NCI-H1694 treated with DMSO at 0.1 percent for 48 hours (cell line): ENCODE results near the gene ARHGAP30.
"Not testable (repeated sequence)": the region's sequence is repeated elsewhere in the genome, so short reads cannot be mapped to it uniquely, and the experiment has no call there.

Experiments
- DNase-seq: peaks from one replicate; lab custom pipeline; 2025; lab: John Stamatoyannopoulos, UW

The ARHGAP30 gene

DNA sequence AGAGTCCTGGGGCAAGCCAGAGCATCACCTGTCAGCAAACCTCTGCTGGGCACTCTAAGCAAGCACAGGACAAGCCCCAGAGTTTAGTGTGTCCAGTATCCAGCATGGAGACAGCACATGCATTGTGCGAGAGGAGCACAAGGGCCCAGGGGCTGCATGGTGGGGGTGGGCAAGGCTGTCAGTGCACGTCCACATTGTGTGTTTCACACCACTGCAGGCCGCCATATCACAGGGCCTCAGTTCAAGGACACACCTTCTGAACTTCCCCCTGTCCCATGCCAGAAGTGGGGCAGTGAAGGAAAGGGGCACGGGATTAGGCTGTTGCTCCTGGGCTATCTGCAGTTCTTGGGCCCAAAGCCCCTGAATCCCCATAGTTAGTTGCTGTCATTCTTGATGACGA is 30.1 kb downstream of the ARHGAP30 start:
- no peak for DNase-seq

DNA sequence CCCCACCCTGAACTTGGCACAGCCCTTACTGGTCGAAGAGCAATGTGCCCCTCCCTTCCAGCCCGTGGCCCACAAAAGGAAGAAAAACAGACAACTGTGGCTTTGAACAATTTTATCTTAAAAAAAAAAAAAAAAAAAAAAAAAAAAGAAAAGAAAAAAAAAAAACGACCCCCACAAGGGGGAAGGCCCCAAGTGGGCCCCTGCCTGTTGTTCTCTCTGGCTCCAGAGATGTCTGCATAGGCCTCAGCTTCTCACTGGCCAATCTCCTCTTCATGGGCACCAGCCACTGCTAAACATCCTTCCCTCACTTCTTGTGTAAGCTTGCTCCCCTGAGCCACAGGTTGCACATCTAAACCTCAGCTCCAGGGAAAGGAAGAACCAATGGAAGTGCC is 30.5 kb downstream of the ARHGAP30 start:
- no peak for DNase-seq

DNA sequence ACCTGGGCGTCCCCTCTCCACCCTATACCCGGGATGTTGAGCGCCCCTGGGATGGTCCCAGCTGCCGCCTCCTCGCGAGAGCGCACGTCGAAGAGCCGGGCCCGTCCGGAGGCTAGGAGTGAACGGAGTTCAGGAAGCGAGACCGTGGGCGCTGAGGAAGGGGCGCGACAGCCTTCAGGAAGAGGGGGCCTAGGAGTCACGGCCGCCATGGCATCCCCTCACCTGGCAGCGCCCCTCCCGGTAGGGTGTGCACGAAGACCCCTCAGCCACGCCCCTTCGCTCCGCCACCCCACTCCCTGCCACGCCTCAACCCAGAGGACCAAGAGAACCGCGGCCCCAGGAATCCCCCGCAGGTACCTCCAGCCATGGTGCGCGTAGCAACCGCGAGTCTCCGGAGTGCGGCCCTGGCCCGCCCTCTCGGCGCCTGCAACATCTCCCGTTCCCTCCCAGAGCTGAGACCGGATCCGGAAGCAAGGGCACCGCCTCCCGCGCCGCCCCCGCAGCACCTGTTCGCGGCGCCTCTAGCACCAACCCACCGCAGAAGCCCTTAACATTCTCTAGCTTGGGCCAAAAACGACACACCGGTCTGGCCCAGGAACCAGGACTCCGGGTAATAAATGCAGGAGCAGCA is 31.1 kb downstream of the ARHGAP30 start, which contains the start of gene TSTD1:
Gene TSTD1 (minus strand): TSS at position 442 of the 631 bp plus-strand sequence. CDS start 75 bp downstream, at position 367.
- no peak for DNase-seq

DNA sequence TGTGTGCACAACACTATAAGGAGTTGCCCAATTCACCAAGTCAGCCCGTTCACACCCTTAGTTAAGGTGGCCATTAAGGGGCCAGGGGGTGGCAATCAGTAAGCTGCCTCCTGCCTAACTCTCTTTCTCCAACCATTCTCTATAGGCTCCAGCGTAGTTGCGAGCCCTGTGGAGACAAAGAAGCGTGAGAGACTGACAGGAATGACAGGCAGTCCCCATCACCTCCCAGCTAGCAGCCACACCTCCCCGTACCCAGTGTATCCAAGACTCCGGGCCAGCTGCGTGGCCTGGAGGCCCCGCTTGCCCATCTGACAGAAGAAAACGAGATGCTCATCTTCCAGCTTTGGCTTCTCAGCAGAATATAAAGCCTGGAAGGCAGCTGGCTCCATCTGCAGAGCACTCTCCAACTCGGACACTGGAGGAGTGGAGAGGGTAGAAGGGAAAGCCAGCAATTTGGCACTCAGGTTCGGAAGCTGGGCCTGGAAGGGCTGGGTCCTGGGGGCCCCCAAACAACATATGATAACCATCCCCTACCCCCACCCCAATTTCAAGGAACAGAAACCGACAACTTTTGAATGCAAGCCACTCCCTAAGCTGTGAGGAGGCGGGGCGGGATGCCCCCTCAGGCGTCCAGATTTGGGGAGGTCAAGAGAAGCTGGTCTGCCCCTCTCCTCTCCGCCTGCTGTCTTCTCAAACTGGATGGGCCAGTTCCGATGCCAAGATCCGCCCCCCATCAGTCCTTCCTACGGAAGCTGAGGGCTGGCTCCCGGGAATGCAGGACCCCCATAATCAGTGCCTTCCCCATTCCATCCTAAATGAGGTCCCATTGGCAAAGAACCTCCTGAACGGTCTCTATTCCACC is 31.8 kb downstream of the ARHGAP30 start:
- no peak for DNase-seq

DNA sequence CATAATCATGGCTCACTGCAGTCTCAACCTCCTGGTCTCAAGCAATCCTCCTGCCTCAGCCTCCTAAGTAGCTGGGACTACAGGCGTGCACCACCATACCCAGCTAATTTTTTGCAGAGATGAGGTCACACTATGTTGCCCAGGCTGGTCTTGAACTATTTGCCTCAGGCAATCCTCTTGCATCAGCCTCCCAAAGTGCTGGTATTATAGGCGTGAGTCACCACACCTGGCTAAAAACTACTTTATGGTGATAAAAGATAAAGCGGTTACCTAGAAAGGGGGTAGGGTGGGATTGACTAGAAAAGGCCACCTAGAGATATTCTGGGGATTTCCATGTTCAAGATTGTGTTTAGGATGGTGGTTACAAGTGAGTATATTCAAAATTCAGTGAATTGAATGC is 35.9 kb downstream of the ARHGAP30 start:
- DNase-seq = no peak

DNA sequence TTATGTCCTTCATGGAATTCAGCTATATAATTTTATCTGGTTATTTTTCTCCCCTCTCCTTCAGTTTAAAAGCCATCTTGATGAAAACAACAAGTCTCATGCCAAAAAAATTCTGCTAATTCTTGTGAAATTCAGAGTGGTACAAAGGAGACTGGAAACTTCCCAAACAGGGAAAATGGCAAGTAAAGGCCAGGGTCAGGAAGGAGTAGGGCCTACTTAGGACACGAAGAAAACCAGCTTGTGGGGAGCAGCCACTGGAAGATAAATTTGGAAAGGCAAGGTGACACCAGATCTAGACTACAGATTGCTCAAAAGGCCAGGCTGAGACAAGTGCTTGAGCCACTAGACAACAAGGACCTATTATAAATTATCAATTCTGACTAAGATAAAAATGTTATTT is 37.3 kb downstream of the ARHGAP30 start:
- no peak for DNase-seq

DNA sequence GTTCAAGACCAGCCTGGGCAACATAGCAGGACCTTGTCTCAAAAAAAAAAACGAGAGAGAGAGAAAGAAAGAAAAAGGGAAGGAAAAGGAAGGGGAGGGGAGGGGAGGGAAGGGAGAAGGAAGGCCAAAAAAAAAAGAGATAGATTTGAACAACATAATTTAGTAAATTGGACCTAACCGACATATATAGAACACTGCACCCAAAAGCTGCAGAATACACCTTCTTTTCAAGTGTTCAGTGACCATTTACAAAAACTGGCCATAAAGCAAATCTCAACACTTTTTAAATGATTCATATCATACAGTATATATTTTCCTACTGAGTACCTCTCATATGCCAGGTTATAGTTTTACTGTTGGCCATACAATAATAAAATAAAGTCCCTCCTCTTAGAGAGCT is 37.8 kb downstream of the ARHGAP30 start:
- DNase-seq = no peak

DNA sequence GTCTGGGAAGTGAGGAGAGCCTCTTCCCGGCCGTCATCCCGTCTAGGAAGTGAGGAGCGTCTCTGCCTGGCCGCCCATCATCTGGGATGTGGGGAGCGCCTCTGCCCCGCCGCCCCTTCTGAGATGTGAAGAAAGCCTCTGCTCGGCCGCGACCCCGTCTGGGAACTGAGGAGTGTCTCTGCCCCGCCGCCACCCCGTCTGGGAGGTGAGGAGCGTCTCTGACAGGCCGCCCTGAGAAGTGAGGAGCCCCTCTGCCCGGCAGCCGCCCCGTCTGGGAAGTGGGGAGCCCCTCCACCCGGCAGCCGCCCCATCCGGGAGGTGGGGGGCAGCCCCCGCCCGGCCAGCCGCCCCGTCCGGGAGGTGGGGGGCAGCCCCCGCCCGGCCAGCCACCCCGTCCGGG is 40.2 kb downstream of the ARHGAP30 start:
- not testable (repeated sequence) for DNase-seq

DNA sequence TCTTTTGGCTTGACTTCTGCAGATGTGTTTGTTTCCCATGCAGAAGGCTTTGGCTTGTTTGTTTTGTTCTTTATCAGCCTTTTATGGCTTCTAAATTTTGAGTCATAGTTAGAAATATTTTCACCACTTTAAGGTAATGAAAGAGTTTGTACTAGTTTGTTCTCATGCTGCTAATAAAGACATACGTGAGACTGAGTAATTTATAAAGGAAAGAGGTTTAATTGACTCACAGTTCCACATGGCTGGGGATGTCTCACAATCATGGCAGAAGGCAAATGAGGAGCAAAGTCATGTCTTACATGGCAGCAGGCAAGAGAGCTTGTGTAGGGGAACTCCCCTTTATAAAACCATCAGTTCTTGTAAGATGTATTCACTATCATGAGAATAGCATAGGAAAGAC is 42.7 kb downstream of the ARHGAP30 start:
- not testable (repeated sequence) for DNase-seq

DNA sequence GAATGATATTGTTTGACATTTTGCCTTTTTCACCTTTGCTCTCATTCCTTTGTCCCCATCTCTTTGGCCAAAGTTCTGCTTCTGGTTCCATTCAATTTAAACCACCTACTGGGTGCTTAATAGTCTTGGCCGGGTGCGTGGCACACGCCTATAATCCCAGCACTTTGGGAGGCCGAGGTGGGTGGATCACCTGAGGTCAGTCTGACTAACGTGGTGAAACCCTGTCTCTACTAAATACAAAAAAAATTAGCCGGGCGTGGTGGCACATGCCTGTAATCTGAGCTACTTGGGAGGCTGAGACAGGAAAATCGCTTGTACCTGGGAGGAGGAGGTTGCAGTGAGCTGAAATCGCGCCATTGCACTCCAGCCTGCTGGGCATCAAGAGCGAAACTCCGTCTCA is 47.3 kb downstream of the ARHGAP30 start:
- not testable (repeated sequence) for DNase-seq

DNA sequence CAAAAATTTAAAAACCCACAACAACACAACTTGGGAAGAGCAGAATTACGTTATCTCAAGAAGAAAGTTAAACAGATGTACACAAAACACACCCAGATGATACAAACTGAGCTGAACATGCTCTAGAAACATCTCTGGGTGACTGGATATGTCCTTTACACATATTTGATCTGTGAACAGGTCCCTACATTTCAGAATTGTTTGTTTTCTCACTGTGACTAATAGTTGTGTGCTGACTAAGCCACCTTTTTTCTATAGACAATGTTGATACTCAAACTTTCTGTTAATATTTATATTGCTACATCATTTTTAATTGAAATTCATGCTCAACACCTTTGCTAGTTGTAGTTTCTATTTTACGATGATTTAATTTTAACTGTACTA is 47.7 kb downstream of the ARHGAP30 start:
- no peak for DNase-seq

DNA sequence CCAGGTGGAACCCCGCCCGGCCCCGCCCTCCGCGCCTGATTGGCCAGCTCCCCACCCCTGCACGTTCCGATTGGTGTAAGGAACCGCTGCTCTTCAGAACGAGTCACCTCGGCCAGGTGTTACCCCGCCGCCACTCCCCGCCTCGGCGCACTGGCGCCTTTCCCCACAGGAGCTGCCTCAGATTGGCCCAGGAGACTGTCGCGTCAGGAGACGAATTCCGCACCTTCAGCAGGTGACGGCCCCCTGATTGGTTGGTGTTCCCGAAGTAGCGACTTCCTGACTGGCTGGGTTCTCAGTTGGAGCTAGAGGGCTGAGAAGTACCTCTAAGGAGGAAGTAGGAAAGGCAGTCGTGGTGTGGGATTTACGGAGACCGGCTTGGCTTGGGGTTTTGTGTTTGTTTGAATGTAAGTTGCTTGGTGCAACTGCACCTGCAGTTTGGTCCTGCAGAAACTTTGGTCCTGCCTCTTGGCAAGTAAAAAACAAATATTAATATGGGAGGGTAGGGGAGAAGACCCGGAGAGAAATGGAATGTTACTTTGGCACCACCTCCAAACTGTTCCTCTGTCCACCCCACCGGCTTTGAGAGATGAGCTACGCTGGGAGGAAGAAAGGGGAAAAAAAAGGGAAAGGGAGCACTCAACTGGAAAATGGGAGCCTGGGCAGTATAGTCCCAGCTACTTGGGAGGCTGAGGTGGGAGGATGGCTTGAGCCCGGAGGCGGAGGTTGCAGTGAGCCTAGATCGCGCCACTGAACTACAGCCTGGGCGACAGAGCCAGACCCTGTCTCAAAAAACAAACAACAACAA is 48.3 kb downstream of the ARHGAP30 start:
- DNase-seq = peak; percentile 70

DNA sequence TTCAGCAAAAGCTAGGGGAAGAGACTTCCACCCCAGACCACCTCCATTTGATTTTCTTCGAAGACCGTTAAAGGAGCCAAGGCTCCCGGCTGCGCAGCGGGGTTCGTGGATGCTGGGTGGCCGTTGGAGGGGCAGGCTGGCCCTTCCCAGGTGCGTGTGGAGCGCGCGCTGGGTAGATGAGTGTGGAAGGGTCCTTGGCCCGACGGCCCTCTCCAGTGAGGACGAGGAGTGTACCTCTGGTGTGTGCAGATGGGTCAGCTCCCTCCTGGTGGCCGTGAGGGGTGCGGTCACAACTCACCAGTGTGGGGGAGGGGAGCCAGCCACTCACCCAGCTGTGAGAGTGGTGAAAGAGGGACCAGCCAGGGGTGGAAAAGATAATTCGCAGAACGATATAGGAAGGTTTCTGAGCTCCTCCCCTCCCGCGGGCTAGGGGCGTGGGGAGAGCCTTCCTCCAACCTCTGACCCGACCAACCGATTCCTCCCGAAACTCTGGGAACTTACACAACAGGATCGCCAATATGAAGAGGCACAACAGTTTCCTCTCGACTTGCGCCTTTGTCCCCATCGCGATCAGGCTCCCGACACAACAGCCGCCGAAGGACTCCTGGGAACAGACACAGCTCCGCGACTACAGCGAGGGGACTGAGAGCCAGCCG is 49.1 kb downstream of the ARHGAP30 start, which contains the start of gene F11R:
Gene F11R (minus strand): TSS at position 644 of the 656 bp plus-strand sequence. CDS start 79 bp downstream, at position 565.
- DNase-seq = no peak

DNA sequence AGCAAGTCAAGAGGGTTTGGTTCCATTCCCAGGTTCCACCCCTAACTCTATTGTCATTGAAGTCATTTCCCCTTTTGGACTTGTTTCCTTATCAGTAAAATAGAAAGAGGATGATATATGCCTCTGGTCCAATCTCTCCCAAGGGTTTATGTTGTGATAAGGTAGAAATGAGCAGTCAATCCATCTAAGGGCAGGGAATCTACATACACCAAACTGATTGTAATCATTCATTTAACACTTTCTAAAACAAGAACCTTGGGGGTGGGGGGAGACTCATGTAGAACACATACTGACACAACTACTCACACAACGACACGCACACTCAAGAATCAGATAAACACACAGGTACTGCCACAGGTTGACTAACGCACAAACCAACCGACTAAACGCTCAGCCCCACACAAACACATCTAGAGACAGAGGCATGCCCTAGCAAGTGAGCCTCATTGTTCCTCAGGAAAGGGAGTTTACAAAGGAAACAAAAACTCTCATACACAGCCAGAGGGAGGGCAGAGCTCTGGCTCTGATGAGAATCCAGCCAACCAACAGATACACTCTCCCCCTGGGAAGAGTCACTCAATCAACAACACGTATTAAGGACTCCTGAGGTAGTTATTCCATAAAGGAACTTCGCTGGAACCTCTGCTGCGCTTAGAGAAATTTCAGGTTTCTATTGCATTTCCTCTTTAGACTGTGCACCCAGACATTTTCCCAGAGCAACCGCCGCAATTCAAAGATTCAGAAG is 49.8 kb downstream of the ARHGAP30 start:
- peak; percentile 6 for DNase-seq

DNA sequence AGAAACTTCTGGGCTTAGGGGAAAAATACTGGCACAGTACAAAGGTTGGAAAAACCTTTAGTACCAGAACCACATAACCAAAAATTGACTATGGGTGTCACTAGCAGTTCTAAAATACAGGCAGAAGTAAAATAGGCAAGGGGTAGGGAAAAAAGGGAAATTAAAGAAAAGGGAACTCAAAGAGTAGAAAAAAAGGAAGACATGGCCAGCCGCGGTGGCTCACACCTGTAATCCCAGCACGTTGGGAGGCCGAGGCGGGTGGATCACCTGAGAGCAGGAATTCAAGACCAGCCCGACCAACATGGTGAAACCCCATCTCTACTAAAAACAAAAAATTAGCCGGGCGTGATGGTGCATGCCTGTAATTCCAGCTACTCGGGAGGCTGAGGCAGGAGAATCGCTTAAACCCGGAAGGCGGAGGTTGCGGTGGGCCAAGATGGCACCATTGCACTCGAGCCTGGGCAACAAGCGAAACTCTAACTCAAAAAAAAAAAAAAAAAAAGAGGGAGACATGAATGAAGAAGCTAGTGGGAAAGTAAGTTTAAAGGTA is 50.5 kb downstream of the ARHGAP30 start:
- not testable (repeated sequence) for DNase-seq

DNA sequence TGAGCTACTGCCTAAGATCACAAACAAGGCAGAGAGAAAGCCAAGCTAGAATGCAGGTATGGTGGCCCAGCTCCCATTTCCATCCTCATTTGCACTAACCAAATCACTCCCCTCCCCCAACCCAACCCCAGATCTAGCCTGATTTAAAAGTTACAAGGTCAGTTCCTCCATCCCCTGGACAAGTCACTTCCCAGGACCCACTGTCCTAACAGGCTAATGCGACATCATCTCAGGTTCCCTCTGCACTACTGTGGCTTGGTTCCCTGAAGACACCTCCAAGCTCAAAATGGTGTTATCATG is 51.1 kb downstream of the ARHGAP30 start:
- DNase-seq = no peak

DNA sequence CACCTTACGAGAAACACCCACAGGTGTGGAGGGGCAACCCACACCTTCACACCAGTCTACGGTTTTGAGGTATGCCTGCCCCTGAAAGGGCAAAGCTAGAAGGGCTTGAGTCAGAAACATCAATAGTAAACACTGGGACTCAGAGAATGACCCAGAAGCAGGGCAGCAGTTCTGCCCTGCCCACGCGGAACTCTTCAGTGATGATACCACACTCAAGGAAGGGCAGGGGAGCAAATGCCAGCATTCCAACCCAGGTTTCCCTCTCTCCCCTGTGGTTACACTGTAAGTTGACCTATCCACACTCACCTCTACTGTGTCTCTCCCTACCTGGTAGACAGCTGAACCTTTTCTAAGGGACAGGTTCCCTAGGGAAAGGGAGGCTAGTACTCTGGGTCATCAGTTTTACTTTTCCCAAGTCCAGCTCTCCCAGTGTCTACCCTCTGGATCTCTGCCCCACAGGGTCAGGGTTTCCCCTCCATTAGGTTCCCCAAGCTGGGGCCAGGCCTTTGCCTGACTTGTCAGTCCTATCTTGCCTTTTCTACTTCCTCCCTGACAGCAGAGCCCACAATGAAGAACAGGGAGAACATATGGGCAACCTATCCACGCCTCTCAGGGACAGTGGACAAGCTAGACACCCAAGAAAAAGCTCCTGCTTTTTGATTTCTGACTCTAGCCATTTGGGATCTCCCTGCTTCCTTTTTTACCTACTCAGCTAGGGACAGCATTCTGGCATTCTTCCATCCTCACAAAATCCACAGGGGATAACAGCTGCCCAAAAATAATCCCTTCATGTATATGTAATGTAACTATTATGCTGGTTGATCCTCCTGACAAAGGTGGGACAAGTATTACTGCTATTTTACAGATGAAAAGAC is 51.7 kb downstream of the ARHGAP30 start:
- no peak for DNase-seq

DNA sequence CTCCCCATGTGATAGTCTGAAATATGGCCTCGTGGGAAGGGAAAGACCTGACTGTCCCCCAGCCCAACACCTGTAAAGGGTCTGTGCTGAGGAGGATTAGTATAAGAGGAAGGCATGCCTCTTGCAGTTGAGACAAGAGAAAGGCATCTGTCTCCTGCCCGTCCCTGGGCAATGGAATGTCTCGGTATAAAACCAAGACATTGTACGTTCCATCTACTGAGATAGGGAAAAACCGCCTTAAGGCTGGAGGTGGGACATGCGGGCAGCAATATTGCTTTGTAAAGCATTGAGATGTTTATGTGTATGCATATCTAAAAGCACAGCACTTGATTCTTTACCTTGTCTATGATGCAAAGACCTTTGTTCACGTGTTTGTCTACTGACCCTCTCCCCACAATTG is 52.5 kb downstream of the ARHGAP30 start:
- not testable (repeated sequence) for DNase-seq

DNA sequence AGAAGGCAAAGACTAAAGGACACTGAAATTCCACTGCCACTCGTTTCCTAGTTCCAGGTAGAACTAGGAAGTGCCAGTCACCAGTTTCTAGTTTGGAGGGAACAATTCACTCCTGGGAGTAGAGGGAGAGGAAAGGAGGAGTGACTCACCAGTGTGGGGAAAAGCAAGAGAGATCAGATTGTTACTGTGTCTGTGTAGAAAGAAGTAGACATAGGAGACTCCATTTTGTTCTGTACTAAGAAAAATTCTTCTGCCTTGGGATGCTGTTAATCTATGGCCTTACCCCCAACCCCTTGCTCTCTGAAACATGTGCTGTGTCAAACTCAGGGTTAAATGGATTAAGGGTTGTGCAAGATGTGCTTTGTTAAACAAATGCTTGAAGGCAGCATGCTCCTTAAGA is 53.0 kb downstream of the ARHGAP30 start:
- not testable (repeated sequence) for DNase-seq
